HuH-7 (cell line): ENCODE measurements around the gene TNFRSF13B.
"Not testable (repeated sequence)": the region's sequence is repeated elsewhere in the genome, so short reads cannot be mapped to it uniquely, and the experiment has no call there.

Experiments
- DNase-seq: peaks from one replicate; pipeline ENCODE4 v3.0.0; 2011; ENCODE audit warnings: low spot score

Gene TNFRSF13B

GRCh38 chr17:16909472-16910246 is 62.3 kb downstream of the TNFRSF13B start:
- no peak for DNase-seq

- no peak for DNase-seq
Observed at GRCh38 chr17:16908273-16908672, 63.6 kb downstream of the TNFRSF13B start.

GRCh38 chr17:16906680-16907079 is 65.2 kb downstream of the TNFRSF13B start:
- no peak for DNase-seq

GRCh38 chr17:16905593-16906191 is 66.2 kb downstream of the TNFRSF13B start:
- DNase-seq = no peak

GRCh38 chr17:16903070-16903469 is 68.8 kb downstream of the TNFRSF13B start:
- not testable (repeated sequence) for DNase-seq

GRCh38 chr17:16900288-16900882 is 71.5 kb downstream of the TNFRSF13B start:
- no peak for DNase-seq

- DNase-seq = not testable (repeated sequence)
Observed at GRCh38 chr17:16897211-16897896, 74.6 kb downstream of the TNFRSF13B start.

- not testable (repeated sequence) for DNase-seq
Observed at GRCh38 chr17:16896235-16896634, 75.7 kb downstream of the TNFRSF13B start.

GRCh38 chr17:16893527-16893926 is 78.4 kb downstream of the TNFRSF13B start:
- DNase-seq = not testable (repeated sequence)

GRCh38 chr17:16892876-16893454 is 79.0 kb downstream of the TNFRSF13B start:
- not testable (repeated sequence) for DNase-seq

- no peak for DNase-seq
Observed at GRCh38 chr17:16889088-16889465, 82.8 kb downstream of the TNFRSF13B start.
